ENCODE measurements around the gene GSTCD. TPM values are rescaled to one million over a fixed set of nuclear protein-coding genes. Genes with fewer than 3 reads are reported as not detected.
A peak's percentile ranks its signal among the peaks of the same experiment; 100 is the strongest.
"Not testable (repeated sequence)": the region's sequence is repeated elsewhere in the genome, so short reads cannot be mapped to it uniquely, and the experiment has no call there.

GSTCD gene
- total RNA-seq, 1 experiment from 2014 or later = 15.1 TPM

DNA sequence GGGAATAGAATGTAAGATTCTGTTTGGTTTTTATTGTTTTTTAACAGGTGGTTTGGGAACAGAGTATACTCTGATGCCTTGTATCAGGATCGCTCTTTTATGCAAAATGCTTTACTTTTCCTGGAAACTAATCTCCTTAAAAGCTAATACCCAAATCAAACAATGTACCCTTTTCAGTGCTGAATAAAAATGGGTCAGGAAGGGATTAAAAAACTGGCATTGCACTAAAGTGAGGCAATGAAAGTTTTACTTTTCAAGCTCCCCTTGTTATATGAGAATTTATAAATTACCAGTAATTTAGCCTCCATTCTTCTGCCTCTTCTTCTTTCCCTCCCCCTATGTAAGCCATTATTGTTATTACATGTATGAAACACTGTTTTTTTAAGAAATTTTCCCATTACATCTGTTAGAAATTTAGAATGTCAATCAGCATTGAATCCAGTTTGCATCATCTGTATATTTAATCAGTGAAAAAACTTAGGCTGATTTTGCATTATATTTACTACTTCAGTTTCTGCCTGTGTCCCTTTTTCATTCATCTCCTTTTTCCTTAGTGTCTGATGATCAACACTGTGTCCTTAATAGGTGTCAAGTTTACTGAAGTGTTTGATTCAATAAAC is 97.0 kb downstream of the GSTCD start:
- no peak for DNase-seq (ENCODE audit: low spot score)

DNA sequence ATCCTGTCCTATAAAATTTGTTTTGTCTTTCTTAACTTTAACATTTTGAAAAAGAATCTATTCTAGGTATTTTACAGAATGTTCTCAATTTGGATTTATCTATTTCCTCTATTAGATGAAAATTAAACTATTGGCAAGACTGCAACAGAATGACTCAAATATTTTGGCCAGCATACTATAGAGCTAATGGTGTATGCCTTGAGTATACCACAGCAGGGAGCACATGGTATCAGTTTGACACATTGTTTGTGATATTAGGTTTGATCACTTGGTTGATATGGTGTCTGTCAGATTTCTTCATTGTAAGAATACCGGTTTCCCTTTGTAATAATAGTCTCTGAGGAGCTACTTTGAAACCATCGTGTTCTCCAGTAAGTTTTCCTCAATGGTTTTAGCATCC is 98.9 kb downstream of the GSTCD start:
- DNase-seq (ENCODE audit: low spot score) = no peak

DNA sequence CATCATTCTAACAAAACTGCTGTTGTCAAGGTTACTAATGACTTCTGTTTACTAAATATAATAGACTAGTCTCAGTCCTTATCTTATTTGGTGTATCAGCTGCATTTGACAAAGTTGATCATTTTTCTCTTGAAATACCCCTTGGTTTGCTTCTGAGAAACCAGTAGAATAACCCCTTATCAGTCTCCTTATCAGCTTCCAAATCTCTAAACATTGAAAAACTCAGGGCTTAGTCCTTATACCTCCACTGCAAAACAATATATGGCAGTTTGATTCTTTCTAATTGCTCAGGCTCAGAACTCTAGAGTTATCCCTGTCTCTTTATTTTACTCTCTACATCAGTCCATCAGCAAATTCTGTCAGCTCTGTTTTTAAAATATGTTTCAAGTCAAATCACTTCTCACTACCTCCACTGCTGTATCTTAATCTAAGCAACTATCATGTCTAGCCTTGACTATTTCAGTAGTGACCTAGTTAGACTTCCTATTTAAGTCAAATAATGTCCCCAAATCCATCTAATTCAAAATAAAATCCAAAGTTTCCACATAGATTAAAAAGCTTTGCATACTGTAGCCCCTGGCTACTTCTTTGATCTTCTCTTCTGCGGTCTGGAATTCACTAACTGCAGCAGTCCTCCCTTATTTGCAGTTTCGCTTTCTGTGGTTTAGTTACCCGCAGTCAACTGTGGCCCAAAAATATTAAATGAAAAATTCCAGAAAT is 99.6 kb downstream of the GSTCD start:
- DNase-seq (ENCODE audit: low spot score) = no peak

DNA sequence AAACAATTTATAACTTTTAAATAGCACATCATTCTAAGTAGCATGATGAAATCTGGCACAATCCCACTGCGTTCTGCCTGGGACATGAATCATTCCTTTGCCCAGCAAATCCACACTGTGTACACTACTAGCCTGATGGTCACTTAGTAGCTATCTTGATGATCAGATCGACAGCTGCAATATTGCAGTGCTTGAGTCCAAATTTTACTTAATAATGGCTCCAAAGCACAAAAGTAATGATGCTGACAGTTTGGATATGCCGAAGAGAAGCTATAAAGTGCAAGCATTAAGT is 100.1 kb downstream of the GSTCD start:
- DNase-seq (ENCODE audit: low spot score) = peak; percentile 20

DNA sequence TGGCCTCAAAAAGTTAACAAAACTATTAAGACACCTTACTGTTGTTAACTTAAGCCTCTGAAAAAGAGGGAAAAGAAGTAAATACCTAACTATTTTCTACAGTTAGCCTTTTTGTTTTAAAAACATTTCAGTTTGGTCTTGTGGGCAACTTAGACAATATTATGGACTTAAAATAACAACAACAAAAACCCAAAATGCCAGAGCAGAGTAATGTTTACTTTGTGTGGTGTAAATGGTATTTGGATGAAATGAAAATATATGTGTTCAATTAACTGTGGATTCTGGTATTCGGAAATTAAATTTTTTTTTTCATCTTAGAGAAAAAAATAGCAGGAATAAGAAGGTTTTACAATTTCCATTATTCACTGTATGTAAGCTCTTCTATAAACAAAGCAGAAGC is 107.1 kb downstream of the GSTCD start:
- DNase-seq (ENCODE audit: low spot score) = no peak

DNA sequence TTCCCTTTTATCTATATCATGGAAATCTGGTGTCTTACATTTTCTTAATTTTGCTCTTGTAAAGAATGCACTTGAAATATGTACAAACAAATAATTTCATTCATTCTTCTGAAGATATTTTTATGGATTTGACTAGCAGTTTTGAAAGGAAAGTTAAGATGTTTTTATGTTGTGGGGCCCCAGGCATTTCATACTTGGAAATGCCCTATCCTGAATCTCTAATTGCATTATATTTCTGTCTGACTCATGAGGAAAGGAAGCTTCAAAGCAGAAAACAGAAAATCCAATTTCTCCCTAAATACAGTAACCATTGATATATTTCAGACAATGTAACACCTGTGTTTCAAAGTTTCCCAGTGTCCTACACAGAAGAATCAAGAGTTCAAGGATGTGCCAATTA is 113.5 kb downstream of the GSTCD start:
- no peak for DNase-seq (ENCODE audit: low spot score)

DNA sequence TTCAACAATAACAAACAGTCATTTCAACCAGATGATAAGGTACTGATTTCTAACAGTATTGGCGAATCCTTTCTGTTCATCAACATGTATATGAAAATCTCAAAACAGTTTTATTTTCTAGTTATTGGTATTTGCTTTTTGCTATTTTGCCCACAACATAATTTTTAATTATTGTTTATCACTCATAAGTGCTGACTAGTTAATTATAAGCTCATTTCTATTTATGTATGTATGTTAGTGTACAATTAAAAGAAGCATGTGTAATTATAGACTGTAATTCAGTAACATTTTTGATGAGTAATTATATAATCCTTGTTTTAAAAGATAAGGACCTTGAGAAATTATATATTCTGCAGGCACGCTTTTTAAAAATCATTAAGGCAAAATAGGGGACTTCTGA is 119.5 kb downstream of the GSTCD start:
- no peak for DNase-seq (ENCODE audit: low spot score)

DNA sequence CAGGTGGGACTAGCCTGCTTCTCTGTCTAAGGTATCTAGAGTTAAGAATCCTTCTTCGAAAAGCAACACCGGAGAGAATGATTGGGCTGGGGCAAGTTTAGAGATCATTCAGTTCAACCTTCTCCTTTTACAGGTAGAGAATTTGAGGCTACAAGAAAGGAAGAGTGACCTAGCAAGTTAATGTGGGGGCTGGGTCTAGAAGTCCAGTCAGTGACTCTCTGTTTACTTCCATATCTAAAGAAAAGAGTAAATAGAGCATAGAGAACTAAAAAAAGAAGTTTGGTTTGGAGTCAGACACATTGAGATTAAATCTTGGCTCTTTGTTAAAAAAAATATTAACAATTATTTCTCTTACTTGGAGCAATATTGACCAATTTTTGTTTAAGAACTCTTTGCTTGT is 122.6 kb downstream of the GSTCD start:
- no peak for DNase-seq (ENCODE audit: low spot score)

DNA sequence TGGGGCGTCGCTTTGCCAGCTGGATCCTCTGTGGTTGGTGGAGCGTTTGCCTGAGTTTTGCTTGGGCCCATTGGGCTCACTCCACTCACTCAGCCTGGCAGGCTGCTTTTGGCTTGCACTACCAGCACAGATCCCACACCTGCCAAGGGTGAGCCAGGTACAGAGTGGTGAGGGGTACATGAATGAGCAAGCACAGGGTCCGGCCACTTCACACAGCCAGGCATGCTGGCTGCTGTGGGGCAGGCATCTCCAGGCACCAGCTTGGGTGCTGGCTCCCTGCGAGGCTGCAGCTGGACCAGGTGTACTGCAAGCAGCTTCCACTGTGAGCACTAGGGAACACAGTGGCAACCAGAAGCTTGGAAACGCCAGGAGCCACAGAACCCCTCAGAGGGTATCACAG is 126.6 kb downstream of the GSTCD start:
- DNase-seq (ENCODE audit: low spot score) = no peak

DNA sequence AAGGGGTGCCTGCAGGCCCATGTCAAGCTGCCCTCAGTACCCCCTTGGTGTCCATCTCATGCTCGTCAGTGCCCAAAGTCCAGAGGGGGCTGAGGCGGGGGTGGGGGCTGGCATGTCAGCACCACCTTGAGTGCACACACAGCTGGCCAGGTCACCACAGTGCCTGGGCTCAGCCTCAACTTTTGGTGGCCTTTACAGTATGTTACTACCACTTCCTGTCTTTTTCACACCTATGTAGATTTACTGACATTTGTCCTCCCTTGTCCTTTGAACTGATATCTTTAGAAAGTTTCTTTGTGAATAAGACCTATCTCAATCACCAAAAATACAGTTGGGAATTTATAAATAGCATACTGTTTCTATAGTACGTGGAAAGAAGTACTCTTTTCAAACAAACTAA is 128.0 kb downstream of the GSTCD start:
- DNase-seq (ENCODE audit: low spot score) = no peak

DNA sequence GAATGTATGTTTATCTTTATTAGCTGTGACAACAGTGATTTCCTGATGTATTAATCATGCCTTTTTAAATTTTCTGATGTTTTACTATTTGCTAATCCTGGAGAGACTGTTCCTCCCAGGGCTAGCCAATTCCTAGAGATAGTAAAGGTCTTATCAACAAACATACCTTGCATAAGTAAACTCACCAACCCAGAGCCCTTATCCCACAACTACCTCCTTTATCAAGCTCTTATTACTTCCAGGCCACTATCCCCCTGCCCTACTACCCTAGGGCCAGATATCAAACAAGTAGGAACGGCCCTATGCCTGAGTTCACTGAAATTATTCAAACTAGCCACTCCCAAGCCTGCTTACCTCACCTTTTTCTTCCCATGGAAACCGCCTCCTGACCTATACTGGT is 128.5 kb downstream of the GSTCD start:
- DNase-seq (ENCODE audit: low spot score) = no peak

DNA sequence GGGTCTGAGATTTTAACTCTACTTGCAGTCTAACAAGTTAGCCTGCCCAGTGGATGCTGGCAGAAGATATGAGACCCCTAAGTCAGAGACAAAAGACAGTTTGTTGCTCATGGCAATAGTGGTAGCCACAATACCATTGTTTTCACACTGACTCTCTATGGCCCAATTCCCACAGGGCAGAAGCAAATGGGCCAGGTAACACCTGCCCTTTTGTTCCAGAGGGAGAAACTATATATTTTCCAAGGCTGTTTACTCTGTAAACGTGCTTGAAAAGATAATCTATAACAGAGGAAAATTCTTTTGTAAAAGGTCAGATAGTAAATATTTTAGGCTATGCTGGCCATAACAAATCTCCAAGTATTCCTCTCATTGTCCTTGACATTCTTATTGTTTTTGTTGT is 129.5 kb downstream of the GSTCD start:
- DNase-seq (ENCODE audit: low spot score) = no peak

DNA sequence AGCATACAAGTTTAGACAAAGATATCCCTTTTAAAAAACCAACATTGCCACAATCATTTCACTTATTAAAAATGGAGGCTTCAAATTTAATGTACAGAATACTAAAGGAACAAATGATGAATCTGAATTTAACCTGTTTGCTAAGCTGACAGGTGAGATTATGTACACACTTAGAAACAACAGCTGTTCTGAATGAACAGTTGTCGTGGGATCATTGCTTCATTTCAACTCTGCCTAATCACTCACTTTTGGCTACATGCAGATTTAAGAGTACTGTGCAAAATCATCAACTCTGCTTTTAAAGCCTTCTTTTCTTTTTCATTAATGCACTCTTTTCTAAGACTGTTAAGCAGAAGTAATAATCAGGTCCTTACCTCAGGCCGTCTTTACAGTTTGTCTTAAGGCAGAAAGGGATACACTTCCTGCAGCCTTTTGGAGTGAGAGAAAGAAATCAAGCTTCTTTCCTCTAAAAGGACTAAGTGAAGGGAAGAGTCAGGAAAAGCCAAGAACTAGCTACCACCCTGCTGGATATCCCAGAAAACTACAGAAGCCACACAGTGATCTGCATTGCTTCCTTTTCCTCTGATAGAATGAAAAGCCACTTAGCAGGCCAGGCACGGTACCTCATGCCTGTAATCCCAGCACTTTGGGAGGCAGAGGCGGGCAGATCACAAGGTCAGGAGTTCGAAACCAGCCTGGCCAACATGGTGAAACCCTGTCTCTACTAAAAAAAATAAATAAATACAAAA is 132.0 kb downstream of the GSTCD start:
- no peak for DNase-seq (ENCODE audit: low spot score)

DNA sequence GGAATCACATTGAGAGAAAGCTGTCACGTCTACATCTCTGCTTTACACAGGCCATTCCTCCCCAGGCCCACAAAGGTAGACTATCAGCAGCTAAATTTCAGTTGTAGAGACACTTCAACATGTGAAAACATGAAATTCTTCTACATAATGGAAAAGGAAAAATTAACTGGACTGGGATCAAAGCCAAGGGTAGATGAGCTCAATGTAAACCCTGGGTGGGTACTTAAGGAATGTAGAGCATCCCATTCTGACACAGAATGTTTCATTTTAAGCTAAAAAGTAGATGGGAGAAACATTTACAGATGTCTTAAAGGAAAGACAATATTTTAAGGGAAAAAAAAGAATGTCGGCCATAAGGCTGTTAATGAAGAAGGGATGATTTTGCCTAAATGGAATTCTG is 135.4 kb downstream of the GSTCD start:
- DNase-seq (ENCODE audit: low spot score) = no peak

DNA sequence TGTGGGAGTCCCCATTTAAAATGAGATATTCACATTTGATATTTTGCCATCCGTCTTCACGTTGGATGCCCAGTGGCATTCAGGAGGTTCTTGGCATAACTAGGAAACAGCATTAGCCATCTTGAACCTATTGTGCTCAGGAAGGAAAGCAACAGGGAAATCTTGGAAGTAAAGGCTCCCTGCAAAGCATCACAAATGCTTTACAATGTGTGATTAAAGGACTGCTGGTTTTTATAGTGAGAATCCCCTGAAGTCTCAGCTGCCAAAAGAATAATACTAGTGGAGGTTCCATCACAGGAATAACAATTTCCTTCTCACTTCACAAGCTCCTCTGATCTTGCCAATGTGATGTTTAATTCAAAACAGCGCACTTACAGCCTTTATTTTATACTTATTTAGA is 137.0 kb downstream of the GSTCD start:
- DNase-seq (ENCODE audit: low spot score) = no peak

DNA sequence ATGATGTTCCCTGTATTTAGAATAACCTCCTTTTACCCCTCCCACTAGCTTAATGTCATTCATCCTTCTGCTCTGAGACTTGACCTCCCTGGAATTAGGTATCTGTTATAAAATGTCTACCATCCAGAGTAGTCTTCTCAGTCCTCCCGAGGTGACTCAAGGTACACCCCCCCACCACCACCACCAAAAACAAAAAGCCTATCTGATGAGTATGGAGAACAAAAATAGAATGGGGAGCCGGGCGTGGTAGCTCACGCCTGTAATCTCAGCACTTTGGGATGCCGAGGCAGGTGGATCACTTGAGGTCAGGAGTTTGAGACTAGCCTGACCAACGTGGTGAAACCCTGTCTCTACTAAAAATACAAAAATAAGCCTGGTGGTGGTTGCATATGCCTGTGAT is 139.8 kb downstream of the GSTCD start:
- not testable (repeated sequence) for DNase-seq (ENCODE audit: low spot score)

DNA sequence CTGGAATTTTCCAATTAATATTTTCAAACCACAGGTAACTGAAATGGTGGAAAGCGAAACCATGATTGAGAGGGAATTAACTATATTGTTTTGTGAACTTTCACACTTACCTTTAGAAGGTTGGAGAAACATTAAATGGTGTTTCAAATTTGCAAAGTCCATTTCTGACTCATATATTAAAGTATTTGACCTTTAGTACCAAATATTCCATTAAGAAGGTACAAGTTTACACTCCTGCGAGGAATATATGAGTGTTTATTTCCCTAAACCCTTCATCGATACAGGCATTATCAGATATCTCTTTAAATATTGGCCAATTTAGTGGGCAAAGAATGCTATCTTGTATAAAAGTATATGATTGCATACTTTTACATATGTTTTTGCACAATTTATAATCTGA is 142.6 kb downstream of the GSTCD start:
- DNase-seq (ENCODE audit: low spot score) = no peak

DNA sequence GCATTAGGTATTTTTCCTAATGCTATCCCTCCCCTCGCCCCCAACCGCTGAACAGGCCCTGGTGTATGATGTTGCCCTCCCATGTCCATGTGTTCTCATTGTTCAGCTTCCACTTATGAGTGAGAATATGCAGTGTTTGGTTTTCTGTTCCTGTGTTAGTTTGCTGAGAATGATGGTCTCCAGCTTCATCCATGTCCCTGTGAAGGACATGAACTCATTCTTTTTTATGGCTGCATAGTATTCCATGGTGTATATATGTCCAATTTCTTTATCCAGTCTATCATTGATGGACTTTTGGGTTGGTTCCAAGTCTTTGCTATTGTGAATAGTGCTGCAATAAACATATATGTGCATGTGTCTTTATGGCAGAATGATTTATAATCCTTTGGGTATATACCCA is 143.6 kb downstream of the GSTCD start:
- not testable (repeated sequence) for DNase-seq (ENCODE audit: low spot score)

DNA sequence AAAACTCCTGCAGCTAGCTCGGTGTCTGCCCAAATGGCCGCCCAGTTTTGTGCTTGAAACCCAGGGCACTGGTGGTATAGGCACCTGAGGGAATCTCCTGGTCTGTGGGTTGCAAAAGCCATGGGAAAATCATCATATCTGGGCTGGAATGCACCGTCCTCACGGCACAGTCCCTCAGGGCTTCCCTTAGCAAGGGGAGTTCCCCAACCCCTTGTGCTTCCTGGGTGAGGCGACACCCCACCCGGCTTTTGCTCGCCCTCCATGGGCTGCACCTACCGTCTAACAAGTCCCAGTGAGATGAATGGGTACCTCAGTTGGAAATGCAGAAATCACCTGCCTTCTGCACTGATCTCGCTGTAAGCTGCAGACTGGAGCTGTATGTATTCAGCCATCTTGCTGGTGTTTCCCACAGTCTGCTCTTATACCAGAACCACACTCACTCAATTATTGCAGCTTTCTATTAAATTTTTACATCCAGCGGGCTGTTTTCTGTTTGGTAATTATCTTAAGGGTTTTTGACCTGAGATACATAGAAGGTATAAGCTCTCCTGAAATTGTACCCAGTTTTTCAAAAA is 150.0 kb downstream of the GSTCD start:
- no peak for DNase-seq (ENCODE audit: low spot score)

DNA sequence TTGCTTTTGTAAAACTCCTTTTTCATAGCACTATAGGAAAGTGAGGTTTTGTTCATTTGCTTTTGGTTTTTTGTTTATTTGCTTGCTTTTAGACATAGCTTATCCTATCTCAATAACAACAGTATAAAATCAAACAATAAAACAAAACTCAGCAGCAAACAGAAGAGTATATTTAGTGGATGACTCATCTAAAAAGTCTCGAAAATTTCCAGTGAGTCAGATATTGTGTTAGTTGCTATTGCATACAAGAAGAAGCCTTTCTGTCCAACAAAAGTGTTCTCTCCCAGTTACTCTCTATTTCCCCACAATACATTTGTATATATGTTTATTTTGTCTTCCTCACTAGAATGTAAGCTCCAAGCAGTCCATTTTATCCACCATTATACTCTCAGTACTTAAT is 150.6 kb downstream of the GSTCD start:
- peak; percentile 69 for DNase-seq (ENCODE audit: low spot score)

DNA sequence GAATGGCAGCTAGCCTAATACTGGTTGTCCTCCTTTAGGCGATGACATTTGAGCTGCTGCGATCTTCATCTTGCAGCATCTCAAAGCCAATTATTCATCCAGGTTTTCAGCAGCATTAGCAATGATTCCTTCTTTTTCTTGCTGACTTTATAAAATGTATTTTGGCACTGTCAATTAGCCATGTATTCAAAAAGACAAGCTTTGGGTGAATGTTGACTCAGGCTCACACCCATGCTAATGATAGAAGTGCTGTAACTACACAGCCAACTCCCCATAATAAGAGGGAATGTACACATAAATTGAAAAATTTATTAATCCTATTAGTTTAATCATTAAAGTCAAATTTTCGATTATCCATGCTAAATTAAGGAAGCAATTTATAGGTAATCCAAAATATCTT is 162.4 kb downstream of the GSTCD start:
- DNase-seq (ENCODE audit: low spot score) = no peak

DNA sequence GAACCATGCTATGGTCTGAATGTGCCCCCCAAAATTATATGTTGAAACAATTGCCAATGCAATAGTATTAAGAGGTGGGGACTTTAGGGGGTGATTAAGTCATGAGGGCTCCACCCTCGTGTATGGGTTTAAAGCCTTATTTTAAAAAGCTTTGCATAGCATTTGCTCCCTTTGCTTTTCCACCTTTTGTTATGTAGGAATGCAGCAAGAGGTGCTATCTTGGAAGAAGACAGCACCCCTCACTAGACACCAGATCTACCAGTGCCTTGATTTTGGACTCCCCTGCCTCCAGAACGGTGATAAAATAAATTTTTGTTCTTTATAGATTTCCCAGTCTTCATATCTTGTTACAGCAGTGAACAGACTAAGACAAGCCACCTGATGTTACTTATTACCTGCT is 163.4 kb downstream of the GSTCD start:
- no peak for DNase-seq (ENCODE audit: low spot score)

DNA sequence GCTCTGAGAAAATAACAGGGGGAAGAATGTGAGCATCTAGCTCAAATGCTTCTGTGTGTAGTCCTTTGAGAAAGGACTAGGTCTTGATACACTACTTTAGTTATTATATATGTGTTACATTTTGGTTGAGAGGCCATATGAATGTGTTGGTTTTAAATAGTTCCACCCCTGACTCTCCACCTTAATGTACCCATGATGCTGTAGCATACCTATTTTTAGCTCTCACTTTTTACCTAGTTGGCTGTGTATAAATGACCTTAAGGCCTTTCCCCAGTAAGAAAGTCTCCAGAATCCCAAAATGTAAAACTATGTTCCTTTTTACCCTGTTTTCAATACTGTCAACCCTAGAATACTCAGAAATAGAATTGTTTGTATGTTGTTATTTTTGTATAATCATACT is 166.6 kb downstream of the GSTCD start:
- no peak for DNase-seq (ENCODE audit: low spot score)

Data from A172 (cell line).